SH-SY5Y (cell line): ENCODE measurements around the gene NFAM1.

Source experiments
- GATA2 ChIP-seq: IDR thresholded peaks from 2 replicates; pipeline ENCODE4 v1.6.1; 2011; ENCODE audit warnings: mild to moderate bottlenecking, low read depth, low read length
- GATA3 ChIP-seq: IDR thresholded peaks from 2 replicates; pipeline ENCODE4 v1.6.1; 2011; ENCODE audit warnings: low read depth, mild to moderate bottlenecking, low read length, moderate library complexity

DNA sequence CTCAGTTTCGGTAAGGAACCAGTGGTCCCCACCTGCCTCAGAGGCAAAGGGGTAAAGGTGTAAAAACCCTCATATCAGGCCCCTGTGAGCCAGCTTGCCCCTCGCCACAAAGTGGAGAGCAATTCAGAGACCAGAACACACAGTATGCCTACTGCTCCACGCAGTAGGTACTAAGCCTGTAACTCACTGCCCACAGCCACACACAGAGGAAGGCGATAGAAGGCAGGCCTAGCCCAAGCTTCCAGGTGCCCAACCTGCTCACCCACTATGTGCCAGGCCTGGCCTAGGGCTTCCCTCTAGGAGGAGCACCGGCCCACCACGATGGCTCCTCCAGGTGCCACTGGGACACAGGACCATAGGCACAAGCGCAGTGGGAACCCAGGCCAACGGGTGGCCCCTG lies 98.7 kb downstream of the NFAM1 start:
- TF ChIP-seq GATA2 (no peak), GATA3 (no peak)
